Epithelial cell of prostate (primary cell): ENCODE data around the gene ABCB9.
"Not testable (repeated sequence)": the region's sequence is repeated elsewhere in the genome, so short reads cannot be mapped to it uniquely, and the experiment has no call there.

ENCODE experiments used
- DNase-seq: peaks from one replicate; pipeline ENCODE4 v3.0.0-alpha.2; 2011; ENCODE audit warnings: low read depth, low spot score
- H3K27ac ChIP-seq: fragments of 450-650 bp; 2 replicates; pipeline ENCODE4 v1.5.1; 2017; ENCODE audit warnings: mild to moderate bottlenecking

ABCB9 gene

DNA sequence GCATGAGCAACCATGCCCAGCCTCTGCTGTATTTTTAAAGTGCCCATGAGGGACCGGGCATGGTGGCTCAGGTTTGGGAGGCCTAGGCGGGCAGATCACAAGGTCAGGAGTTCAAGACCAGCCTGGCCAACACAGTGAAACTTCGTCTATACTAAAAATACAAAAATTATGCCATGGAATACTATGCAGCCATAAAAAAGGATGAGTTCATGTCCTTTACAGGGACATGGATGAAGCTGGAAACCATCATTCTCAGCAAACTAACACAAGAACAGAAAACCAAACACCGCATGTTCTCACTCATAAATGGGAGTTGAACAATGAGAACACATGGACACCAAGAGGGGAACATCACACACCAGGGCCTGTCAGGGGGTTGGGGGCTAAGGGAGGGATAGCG, 61.0 kb downstream of the ABCB9 start:
- DNase-seq, H3K27ac ChIP-seq: not testable (repeated sequence)

GRCh38 chr12:122903693-122904034, 62.6 kb downstream of the ABCB9 start:
- no peak overlapping the region for H3K27ac ChIP-seq
- no peak for DNase-seq

DNA sequence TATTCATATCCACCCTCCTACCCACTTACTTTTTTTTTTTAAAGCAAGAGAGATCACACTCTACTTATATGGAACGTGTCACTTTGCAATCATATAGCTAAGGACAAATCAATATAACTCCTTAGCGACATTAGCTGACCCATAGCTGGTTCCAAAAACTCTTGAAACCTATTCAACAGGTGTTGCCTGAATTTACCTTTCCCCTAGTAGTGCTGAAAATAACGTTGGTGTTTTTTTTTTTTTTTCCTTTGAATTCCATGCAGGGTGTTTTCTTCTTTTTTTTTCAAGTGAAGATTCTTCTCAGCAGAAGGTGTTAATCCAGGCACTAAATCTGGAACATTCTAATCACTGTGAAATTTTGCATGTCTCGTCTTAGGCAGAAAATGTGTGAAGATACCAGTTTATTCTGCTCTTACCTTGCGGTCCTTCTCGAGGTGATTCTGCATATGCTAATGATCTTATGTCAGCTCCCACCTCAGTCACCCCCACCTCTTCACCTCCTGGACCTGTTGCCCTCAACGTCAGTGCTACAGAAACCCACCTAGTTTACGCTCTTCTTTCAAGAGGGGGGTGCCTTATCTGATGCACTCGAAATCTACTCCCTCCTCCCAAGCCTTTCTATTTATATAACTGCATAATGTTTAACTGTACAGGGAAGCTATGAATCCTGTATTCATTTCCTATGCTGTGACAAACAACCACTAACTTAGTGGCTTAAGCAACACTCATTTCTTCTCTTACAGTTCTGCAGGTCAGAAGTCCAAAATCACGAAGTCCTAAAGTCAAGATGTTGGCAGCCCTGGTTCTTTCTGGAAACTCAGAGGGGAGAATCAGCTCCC, 63.2 kb downstream of the ABCB9 start:
- no peak for DNase-seq
- H3K27ac ChIP-seq = no peak overlapping the region

- H3K27ac ChIP-seq = peak overlapping the region; percentile 99
- no peak for DNase-seq
These were observed 66.4 kb downstream of the ABCB9 start for GRCh38 chr12:122899887-122900286.

GRCh38 chr12:122896662-122897061, 69.6 kb downstream of the ABCB9 start:
- peak overlapping the region; percentile 99 for H3K27ac ChIP-seq

GRCh38 chr12:122895704-122896636, 70.3 kb downstream of the ABCB9 start, which contains the start of gene VPS37B:
Gene VPS37B (minus strand): TSS chr12:122896124. CDS start chr12:122896062, 62 bp downstream.
- H3K27ac ChIP-seq = peak within 1 kb of the TSS; percentile 99
- no peak for DNase-seq

More at GRCh38 chr12:122896662-122897061, 69.6 kb downstream of the ABCB9 start:
- no peak for DNase-seq

- H3K27ac ChIP-seq = peak overlapping the region; percentile 99
- no peak for DNase-seq
These were observed 71.0 kb downstream of the ABCB9 start for GRCh38 chr12:122895320-122895703.

DNA sequence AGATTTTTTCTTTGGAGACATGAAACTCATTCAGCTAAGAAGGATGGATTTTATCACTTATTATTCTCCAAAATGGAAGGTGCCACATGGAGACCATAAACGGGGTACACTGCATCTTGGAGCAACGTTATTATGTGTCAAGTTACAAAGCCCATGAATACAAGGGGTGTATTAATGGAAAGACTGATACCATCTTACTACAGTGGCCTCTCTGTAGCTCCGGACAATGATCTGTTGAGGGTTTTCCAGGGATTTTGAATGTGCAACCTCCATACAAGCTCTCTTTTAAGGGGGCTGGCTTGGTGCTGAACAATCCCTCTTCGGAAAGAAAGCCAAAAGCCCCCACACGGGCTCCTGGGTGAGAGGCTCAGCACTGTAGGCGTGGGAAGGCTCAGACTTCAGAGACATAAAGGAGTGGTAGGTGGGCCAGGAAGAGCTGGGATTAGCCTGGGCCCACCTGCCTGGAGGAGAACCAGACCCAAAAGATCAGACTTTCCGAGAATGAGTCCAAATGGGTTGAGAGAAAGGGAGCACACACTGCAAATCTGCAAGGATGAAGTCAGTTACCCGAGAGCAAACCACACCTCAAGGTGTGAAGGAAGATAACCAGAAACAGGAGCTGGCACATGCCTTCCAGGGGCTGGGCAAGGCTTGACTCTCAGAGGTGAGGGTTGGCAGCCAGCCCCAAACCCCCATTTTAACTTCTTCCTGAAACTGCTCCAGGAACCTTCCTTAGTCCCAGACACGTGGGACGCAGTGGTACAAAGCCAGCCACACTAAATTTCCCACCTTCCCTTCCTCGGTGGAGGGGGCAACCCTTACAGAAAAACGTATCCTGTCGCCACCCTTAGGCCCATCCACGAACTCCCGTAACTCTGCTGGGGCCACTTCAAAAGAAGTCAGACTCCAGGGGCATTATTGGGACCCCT, 71.8 kb downstream of the ABCB9 start:
- DNase-seq = no peak
- H3K27ac ChIP-seq = peak overlapping the region; percentile 99

GRCh38 chr12:122893208-122894153, 72.8 kb downstream of the ABCB9 start:
- H3K27ac ChIP-seq = peak overlapping the region; percentile 99
- no peak for DNase-seq

- DNase-seq = not testable (repeated sequence)
- peak overlapping the region; percentile 99 for H3K27ac ChIP-seq
These were observed 73.5 kb downstream of the ABCB9 start for GRCh38 chr12:122892724-122893123.

- no peak for DNase-seq
- H3K27ac ChIP-seq = peak overlapping the region; percentile 99
These were observed 74.4 kb downstream of the ABCB9 start for GRCh38 chr12:122891661-122892525.

DNA sequence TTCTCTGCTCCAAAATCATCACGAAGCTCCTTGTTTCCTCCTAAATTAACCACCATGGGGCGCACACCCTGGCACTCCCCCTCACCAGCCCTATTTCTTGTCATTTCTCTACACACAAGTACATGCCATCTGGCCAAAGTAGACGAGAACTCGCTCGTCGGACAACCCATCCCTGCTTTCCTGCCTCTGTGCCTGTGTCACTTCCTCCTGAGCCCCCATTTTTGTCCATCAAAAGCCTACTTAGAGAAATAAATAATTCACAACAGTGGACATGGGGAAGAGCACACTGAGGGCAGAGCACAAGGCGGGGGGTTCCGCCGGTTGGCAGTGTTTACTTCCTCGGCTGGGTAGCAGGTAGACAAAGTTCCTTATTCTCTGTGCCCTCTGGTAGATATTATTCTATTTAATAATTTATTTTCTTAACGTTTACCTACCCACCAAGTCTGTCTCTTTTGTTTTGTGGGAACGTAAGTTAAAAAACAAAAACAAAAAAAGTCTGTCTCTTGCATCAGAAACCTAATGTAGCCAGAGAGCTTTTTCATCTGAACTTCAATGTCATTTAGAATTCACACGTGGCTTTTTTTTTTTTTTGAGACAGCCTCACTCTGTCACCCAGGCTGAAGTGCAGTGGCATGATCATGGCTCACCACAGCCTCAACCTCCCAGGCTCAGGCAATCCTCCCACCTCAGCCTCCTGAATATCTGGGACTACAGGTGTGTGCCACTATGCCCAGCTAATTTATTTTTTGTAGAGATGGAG, 76.3 kb downstream of the ABCB9 start:
- no peak for DNase-seq
- peak overlapping the region; percentile 99 for H3K27ac ChIP-seq

- peak; percentile 99 for DNase-seq
These were observed 78.0 kb downstream of the ABCB9 start for GRCh38 chr12:122888232-122888752.

DNA sequence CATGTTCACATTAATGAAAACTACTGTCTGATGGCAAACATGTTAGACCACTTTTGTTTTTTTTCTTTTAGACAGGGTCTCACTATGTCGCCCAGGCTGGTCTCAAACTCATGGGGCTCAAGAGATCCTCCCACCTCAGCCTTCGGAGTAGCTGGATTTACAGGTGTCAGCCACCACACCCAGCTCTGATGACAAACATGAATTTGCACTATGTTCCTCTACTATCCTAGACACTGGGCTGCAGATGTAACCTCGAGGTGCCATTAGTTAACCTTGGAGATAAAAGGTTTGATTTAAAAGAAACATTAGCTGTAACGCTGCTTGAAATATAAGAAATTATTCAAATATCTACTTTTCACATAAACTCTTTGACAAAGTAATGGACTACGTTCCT, 78.4 kb downstream of the ABCB9 start:
- peak overlapping the region; percentile 99 for H3K27ac ChIP-seq

More at GRCh38 chr12:122888232-122888752, 78.0 kb downstream of the ABCB9 start:
- peak overlapping the region; percentile 99 for H3K27ac ChIP-seq

GRCh38 chr12:122886851-122887818, 79.1 kb downstream of the ABCB9 start:
- no peak for DNase-seq
- peak overlapping the region; percentile 99 for H3K27ac ChIP-seq

More for the DNA sequence above, 78.4 kb downstream of the ABCB9 start:
- DNase-seq = no peak

DNA sequence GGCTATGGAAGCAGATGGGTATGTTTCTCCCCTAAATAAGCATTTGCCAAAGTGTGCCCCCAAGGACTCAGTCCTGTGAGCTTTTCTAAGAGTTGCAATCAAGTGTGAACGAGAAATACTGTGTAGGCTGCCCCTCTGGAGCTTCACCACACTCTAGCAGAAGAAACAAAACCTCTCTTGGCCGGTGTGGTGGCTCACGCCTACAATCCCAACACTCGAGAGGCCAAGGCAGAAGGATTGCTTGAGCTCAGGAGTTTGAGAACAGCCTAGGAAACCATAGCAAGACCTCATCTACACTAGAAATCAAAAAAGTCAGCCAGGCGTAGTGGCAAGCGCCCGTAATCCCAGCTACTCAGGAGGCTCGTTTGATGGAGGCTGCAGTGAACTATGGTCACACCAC, 80.1 kb downstream of the ABCB9 start:
- peak overlapping the region; percentile 99 for H3K27ac ChIP-seq
- no peak for DNase-seq
